Measurements from ENCODE around the gene VAMP1.
"Not testable (repeated sequence)": the region's sequence is repeated elsewhere in the genome, so short reads cannot be mapped to it uniquely, and the experiment has no call there.

The VAMP1 gene

GRCh38 chr12:6470375-6471163 is at the start of gene VAMP1:
Gene VAMP1 (minus strand): TSS chr12:6470677. CDS start chr12:6470531, 146 bp downstream.
- peak; percentile 91 to 96 for DNase-seq (ENCODE audit: low read depth in 2 of 2)

GRCh38 chr12:6520186-6520585 is 49.7 kb upstream of the VAMP1 start:
- DNase-seq (ENCODE audit: low read depth in 2 of 2): no peak

- no peak for DNase-seq (ENCODE audit: low read depth in 2 of 2)
Observed at GRCh38 chr12:6508087-6508486, 37.6 kb upstream of the VAMP1 start.

- DNase-seq (ENCODE audit: low read depth in 2 of 2): no peak
Observed at GRCh38 chr12:6507102-6507998, 36.9 kb upstream of the VAMP1 start.

- no peak for DNase-seq (ENCODE audit: low read depth in 2 of 2)
Observed at GRCh38 chr12:6500466-6500865, 30.0 kb upstream of the VAMP1 start.

GRCh38 chr12:6497291-6497690 is 26.8 kb upstream of the VAMP1 start:
- not testable (repeated sequence) for DNase-seq (ENCODE audit: low read depth in 2 of 2)

GRCh38 chr12:6494968-6495367 is 24.5 kb upstream of the VAMP1 start:
- DNase-seq (ENCODE audit: low read depth in 2 of 2): no peak

GRCh38 chr12:6494258-6494743 is 23.8 kb upstream of the VAMP1 start:
- no peak for DNase-seq (ENCODE audit: low read depth in 2 of 2)

- peak; percentile 85 to 86 for DNase-seq (ENCODE audit: low read depth in 2 of 2)
Observed at GRCh38 chr12:6493497-6494257, 23.2 kb upstream of the VAMP1 start, which contains the start of gene NCAPD2. Gene NCAPD2 (plus strand): TSS chr12:6494102. CDS start chr12:6495099, 997 bp downstream.

GRCh38 chr12:6492838-6493496 is 22.5 kb upstream of the VAMP1 start, which contains the start of gene MRPL51:
Gene MRPL51 (minus strand): TSS chr12:6493262. CDS start chr12:6493136, 126 bp downstream.
- peak; percentile 91 to 99 for DNase-seq (ENCODE audit: low read depth in 2 of 2)

- DNase-seq (ENCODE audit: low read depth in 2 of 2): not testable (repeated sequence)
Observed at GRCh38 chr12:6490673-6491072, 20.2 kb upstream of the VAMP1 start.

GRCh38 chr12:6489449-6489848 is 19.0 kb upstream of the VAMP1 start:
- DNase-seq (ENCODE audit: low read depth in 2 of 2): no peak

- no peak for DNase-seq (ENCODE audit: low read depth in 2 of 2)
Observed at GRCh38 chr12:6488240-6488639, 17.8 kb upstream of the VAMP1 start.

GRCh38 chr12:6478416-6478815 is 7.9 kb upstream of the VAMP1 start:
- DNase-seq (ENCODE audit: low read depth in 2 of 2): no peak

- not testable (repeated sequence) for DNase-seq (ENCODE audit: low read depth in 2 of 2)
Observed at GRCh38 chr12:6477601-6478377, 7.3 kb upstream of the VAMP1 start.

- no peak for DNase-seq (ENCODE audit: low read depth in 2 of 2)
Observed at GRCh38 chr12:6476489-6476888, 6.0 kb upstream of the VAMP1 start.

- not testable (repeated sequence) for DNase-seq (ENCODE audit: low read depth in 2 of 2)
Observed at GRCh38 chr12:6475233-6475975, 4.9 kb upstream of the VAMP1 start.

- no peak for DNase-seq (ENCODE audit: low read depth in 2 of 2)
Observed at GRCh38 chr12:6472491-6472890, 2.0 kb upstream of the VAMP1 start.

GRCh38 chr12:6471989-6472360 is 1.5 kb upstream of the VAMP1 start:
- DNase-seq (ENCODE audit: low read depth in 2 of 2): no peak

Data from stimulated activated CD4-positive, alpha-beta T cell treated with anti-CD3 and anti-CD28 coated beads, Interleukin-1b, Interleukin-23, amount 100 ng/mL, for 4 hours (primary cell).